HG03469 (cell line): ENCODE data around the gene RRAD.

ENCODE experiments used
- ATAC-seq: cut with Tn5 transposase; IDR thresholded peaks from one replicate; pipeline ENCODE4 v1.9.1; 2021; ENCODE audit warnings: mild to moderate bottlenecking, moderate library complexity, moderate number of reproducible peaks; ENCODE audit not compliant: unreplicated experiment

RRAD gene

DNA sequence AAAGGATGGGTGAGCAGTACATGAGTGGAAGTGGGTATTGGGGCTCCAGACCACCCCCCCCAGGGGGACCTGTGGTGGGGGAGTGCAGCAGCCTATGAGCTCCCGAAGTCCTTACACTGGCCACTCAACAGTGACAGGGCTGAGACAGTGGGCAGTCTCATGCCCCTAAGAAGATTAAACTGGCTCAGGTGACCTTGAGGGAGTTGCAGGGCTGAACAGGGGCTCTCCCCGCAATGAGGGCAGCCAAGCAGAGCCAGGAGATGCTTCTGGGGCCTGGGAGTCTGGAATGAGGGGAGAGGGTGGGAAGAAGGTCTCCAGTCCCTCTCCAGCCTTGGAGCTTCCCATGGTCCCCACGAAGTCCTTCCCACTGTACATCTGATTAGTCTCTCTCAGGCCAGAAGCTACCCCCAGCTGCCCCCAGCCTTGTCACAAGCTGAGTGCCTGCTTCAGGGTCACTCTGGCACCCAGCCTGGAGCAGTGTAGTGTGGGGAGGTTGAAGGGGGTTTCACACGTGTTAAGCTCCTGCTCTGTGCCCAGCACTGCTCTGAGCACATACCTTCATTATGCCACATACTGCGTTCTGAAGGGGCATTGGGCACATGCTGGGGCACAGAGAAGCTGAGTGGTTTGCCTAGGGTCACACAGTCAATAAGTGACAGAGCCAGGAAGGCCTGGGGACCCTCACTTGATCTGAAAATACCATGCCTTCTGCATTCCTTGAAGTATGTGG lies 5.6 kb downstream of the RRAD start:
- ATAC-seq: no peak

DNA sequence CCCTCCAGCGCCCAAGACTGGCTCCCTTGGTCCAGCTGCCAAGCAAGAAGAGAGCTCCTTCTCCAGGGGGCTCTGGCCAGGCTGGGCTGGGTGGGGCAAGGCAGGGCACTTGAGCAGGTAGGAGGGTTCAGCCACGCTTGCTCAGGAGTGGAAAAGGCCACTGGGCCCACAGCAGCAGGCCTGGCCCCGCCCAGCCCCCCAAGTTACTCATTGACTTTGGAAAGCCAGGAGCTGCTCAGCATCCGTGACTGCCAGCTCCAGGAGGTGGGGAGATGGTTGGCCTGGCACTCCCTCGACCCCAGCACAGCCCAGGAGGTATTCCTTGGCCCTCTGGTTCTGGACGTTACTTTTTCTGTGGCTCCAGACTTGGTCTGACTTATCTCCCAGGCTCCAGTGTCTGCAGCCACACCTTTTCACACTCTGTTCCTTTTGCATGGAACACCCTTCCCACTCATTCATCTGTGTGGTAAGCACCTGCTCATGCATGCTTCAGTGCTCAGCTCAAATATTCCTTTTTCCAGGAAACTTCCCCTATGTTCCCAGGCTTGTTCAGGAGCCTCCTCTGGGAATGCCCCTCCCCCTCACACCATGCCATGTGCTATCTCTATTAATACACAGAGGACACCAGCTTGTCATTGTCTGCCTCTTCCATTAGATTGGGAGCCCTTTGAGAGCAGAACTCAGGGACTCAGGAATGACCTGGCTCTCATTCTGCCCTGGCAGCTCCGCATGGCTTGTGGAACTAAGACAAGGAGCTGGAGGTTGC lies 6.3 kb downstream of the RRAD start, which contains the start of gene CDH16:
Gene CDH16, minus strand, starts transcription at position 83 of the 766 bp plus-strand sequence. CDS start 820 bp downstream, outside the sequence.
- no peak for ATAC-seq

DNA sequence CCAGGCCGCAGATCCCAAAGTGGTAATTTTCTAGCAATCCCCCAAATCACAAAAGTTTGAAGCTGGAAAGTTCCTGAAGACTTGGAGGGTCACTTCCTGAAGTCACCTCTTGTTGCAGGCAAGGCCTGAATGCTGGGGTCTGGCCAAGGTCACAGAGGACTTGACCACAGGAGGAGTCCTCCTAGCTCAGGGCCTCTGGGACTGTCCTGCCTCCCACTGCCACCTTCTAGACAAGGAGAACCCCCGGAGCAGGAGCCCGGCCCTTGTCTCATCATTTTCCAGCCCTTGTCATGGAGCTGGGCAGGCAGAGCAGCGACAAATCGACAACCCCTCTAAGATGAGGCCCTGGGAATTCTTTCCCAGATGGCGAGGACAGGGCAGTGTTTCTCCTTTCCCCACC lies 7.0 kb downstream of the RRAD start:
- ATAC-seq: no peak

DNA sequence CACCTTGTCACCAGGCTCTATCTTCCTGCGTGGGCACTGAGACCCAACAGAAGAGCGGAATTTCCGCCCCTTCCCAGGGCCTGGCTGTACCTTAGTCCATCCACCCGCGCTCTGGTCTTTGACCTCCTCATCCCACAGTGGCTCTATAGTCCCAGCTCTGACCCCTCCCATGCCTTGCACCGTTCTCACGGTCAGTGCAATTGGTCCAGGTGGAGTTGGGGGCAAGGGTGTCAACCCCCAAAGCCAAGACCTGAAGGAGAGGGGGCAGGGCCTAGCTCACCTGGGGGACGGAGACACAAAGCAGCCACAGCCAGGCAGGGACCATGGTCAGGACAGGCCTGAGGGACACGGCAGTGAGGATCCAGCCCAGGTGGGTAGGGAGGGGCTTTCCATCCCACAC lies 7.6 kb downstream of the RRAD start:
- no peak for ATAC-seq

DNA sequence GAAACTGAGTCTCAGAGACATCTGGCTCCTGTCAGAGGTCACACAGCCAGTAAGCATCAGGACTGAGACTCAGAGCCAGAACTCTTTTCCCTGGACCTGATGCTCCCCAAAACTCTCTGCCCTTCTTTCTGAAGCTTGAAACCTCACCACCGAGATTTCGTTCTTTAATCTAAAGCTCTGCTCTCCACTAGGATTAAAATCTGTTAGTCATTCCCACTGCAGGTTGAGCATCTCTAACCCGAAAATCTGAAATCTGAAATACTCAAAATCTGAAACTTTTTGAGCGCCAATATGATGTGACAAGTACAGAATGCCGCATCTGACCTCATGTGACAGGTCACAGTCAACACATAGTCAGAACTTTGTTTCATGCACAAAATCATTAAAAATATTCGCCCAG lies 8.8 kb downstream of the RRAD start:
- no peak for ATAC-seq

DNA sequence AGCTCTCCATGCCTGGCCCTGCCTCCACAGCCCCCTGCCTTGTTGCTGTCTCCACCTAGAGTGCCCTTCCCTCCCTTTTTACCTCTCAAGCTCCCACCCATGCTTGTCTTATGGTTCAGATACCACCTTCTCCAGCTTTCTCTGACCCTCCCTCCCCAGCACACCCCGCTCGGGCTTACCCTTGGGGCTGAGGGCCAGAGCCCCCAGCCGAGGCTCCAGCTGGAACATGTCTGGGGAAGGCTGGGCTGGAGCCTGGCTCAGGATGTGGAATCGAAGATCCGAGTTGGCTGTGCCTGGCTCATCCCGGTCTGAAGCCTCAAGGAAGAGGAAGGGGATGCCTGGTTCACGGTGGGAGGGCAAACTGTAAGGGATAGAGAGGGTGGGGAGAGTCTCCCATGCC lies 10.3 kb downstream of the RRAD start:
- ATAC-seq: no peak

DNA sequence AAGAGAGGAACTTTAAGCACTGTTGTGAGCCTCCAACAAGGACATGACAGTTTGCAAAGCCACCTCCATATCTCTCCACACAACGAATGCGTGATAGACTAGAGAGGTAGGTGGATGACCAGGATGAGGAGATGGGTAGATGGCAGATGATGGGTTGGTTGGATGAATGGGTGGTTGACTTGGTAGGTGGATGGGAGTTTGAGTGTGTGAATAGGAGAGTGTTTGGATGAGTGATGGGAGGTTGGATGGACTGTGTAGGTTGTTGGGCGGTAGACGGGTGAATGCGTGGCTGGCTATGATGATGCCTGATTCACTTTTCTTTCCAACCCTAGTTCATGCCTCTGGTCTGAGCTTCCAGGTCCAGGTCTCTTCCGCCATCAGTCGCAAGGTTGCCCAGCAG lies 10.8 kb downstream of the RRAD start:
- no peak for ATAC-seq

DNA sequence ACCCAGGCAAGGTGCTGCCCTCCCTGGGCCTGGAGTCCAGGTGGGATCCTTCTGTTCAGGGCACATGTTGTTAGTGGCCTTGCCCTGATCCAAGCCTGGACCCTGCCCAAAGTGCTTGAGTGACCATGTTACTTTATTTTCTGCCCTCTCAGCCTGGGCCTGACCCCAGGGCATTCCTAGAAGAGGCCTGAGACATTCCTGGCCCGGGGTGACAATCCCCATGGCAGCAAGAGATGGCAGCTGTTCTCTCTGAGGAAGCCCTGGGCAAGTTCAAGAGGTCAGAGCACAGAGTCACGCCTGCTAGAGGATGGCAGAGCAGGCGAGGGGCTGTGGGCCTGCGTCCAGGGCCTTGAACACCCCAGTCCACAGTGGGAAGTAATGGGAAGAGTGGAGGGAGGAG lies 11.6 kb downstream of the RRAD start:
- no peak for ATAC-seq

DNA sequence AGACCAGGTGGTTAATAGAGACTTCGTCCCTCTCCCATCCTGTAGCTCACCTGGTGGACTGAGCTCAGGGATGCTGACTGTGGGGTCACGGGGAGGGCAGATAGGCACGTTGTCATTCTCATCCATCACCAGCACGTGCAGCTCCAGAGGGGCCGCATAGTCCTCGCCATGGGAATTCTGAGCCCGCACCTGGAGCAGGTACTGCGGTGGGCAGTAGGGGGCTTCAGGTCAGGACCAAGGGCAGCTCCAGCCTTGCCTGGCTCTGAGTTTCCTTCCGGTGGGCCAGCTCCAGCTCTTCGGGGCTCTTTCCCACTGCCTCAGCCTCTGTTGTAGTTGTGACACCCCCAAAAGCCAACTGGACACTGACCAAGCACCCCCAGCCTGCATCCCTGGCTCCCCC lies 12.3 kb downstream of the RRAD start:
- no peak for ATAC-seq

DNA sequence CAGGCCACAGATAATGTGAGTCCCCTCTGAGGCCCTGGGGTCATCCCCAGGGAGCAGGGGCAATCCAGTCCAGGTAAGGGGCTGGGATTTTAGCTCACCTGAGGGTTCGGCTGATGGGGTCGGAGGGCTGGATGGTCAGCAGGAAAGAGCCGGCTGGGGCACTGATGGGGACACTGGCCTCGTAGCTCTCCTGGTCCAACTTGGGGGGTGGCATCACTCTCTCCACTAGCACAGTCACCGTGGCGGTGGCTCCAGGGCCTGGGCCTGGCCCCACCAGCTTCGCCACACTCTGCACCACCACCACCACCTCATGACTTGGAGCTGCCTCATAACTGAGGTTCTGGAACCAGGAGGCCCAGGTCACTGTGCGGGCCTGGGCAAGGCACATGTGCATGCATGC lies 13.5 kb downstream of the RRAD start:
- ATAC-seq: no peak

DNA sequence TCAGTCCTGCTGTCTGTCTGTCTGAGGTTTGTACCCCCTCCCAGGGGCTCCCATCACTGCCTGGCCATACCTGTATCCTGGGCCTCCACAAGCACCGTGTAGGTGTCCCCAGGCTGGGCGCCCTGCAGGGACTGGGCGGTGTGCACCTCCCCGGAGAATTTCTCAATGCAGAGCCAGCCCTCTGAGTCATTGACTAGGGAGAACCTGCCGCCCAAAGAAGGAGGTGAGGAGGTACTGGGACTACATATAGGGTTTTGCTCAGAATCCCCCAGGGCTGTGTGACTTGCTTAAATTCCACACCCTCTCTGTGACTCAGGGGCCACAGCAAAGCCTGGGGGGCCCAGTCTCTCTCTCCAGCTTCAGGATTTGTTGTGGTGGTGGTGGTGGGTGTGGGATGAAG lies 14.2 kb downstream of the RRAD start:
- no peak for ATAC-seq

DNA sequence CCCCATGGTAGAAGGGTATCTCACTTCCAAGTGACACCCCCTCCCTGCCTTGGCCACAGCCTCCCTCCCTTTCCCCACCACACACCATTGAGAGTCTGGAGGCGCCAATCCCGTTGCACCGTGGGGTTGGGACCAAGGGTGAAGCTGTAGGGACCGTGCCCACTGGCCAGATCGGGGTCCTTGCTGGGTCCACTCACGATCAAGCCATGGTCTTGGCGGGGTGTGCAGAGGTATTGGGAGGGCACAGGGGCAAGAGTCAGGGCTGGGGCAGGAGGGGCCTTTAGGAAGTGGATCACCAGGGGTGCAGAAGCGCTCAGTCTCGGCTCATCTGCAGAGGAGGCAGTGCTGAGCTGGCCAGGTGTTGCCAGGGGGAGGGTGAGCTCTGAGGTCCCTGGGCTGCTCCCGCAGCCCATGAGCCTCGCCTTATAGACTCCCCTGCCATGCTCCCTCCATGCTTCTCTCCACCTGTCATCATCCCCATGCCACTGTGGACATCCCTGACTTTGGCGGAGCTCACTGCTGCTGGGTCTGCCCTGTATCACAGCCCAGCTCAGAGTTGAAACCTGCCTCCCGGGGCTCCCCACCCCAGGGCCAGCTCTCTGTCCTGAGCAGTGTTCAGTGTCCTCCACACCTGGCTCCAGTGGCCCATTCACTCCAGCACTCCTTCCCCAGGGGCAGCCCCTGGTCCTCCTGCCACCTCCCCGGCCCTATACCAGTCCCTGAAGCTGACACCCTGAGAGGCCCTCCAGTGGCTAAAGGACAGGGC lies 15.0 kb downstream of the RRAD start:
- no peak for ATAC-seq

DNA sequence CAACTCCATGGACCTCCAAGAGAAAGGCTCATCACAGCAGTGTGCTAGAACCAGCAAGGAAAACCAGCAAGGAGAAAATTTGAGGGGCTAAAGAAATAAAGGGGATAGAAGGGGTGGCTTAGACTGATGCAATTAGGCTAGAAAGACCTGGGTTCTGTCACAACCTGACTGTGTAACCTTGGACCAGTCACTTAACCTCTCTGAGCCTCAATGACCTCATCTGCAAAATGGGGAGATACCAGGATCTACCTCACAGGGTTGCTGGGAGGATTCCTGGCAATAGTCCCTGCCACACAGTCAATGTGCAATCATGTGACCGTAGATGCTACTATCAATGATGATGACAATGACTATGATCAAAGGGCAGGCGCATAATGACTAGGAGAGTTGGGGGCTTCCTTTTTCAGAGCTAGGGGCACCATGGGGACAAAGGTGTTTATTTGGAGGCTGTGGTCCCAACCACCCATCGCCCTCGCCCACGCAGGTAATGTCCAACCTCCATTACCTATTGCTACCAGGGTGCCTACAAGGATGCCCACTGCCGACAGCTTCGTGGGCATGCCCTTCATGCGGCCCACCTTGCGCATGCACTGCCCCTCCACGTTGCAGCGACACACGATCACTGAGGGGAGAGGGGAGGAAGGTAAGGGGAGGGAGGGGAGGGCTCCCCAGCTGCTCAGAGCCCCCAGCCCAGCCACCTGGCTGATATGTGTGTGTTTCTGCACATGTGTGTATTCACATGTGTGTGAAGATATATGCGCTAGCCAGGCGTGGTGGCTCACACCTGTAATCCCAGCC lies 16.4 kb downstream of the RRAD start:
- ATAC-seq: no peak

DNA sequence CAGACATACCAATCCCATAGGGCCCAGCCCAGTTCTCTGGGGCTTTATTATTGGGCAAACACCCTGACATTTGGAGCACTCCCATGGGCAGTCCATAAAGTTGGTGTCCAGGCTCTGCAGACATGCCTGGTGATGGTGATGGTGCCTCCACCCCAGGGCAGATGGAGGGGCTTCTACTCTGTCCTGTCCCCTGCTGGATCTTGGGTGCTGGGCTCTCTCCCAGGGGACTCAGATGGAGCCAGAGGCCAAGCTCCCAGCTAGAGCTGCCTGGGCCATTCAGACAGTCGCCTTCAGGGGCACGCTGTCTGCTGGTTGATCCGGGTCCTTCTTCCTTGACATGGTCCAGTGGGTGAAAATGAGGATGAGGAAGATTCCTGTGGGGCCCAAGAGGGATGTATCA lies 17.2 kb downstream of the RRAD start:
- no peak for ATAC-seq

DNA sequence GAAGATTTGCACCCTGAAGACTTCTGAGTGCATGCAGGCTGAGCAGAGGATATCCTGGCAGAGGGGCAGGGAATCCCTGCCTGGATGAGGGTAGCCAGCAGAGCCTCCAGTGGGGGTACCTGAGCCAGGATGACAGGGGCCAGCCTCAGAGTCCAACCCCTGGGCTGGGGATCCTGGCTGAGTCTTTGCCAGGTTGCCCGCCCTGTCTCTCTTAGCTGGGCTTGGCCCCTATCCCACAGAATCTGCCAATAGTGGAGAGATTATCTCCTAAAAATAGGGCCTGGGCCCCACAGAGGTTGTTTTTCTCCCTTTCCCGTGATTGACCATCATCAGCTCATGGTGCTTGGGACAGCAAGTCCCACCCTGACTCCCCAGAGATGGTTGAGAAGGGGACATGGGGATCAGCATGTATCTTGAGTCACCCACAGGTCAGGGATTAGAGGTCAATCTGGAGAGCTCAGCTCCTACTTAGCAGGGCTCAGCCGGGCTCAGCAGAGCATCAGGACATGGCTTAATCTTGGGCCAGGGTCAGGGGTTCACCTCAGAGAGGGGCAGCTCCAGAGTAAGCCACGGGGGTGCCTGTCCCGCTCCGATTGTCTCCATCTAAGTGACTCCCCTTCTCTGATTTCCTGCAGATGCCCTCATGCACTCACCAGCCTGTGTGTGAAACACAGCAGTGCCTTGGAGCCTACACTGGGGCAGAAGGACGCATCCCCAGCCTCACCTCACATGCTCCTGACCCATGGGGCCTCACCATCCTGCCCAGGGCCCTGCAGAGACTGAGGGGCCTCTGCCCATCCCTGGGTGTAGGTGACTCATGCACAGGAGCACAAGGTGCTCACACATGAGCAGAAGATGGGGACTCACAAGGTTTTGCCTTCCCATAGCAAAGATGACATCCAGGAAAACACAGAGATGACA lies 18.2 kb downstream of the RRAD start:
- ATAC-seq: no peak

DNA sequence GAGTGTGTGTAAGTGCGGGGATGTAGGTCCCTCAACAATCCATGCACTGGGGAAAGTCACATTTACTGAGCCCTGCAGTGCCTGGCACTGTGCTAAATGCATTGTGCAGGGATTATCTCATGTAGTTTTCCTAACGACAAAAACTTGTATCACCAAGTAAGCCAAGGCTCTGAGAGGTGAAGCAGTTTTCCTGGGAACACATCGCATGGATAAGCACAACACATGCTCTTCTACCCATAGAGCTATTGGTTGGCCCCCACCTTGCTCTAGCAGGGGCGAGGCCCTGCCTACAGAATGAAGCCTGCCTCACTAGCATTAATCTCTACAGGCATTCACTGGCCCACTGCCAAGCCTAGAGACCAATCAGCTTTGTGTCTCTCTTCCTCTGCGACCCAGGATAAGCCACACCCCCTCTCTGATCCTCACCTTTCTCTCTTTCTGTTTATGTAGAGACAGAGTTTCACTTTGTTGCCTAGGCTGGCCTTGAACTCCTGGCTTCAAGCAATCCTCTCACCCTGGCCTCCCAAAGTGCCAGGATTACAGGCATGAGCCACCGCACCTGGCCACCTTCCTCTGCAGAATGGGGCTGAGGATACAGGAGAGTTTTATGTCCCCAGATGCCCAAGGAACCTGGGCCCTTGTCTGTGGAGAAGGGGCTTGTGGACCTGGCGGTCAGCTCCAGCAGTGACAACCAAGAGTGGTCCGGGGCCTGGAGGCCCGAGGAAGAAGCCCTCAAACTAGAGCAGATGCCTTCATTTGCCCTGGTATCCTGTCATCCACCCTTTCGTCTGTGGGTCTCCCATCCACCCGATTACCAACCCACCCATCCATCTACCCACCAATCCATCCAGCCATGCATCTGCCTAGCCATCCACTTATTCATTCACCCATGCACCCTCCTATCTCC lies 19.4 kb downstream of the RRAD start:
- ATAC-seq: no peak

DNA sequence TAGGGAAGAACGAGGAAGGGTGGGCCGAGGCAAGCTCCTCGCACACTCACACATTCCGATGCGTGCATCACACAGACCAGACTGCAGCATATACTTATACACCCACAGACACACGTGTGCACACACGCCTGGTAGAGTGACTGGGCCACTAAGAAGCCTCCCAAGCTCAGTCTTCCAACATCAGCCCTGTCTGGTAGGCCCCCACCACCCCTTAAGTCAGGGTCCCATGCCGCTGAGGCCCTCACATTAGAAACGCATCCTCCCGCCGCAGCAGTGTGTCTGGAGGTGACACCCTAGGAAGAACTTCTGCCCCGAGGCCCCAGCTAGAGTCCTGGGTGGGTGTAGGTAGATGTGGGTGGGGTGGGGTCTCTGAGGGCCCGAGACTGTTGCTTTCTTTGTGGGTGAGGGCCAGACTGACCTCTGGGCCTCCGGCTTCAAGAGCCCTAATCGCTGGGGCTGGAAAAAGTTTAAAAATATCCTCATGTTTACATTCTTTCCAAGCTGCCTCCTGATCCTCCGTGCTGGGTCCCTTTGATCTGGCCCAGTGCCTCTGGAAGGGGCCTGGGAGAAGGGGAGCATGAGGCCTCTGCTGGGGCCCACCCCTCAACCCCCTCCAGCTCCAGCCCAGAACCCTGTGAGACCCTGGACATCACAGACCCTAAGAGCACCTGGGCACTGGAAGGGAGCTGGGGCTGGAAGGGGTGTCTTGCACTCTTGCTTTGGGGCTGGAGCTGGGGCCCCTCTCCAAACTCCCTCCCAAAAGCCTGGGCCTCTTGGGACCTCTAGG lies 20.3 kb downstream of the RRAD start:
- ATAC-seq: no peak

DNA sequence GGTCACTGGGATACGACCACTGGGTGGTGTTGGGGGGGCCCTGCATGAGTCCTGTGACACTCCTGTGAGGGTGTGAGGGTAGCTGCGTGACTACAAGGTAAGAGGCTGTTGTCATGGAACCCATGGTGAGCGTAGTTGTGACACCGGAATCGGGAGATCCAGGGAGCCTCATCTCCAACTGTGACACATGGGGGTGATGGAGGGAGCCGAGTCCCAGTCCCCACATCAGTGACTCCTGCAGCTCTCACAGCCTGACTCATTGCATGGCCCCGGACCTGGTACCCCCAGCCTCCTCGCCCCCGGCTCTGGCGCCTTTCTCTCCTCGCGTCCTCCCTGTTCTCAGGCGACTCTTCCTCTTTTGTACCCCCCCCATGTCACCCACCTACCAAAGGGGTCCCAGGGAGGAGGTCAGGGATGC lies 20.9 kb downstream of the RRAD start:
- no peak for ATAC-seq
